Activated CD8-positive, alpha-beta memory T cell treated with anti-CD3 and anti-CD28 coated beads, Interleukin-2, amount 10 ng/mL, durations not matched to agents 7 days and 5 days (primary cell): ENCODE results near the gene TBC1D3B. TPM values are rescaled to one million over a fixed set of nuclear protein-coding genes. Genes with fewer than 3 reads are reported as not detected.
A peak's percentile ranks its signal among the peaks of the same experiment; 100 is the strongest.

Experiments used
- ATAC-seq: fragments of 150-1000 bp; cut with Tn5 transposase; one replicate; pipeline ENCODE4 v1.10.0; 2021; ENCODE audit warnings: moderate library complexity
- CTCF ChIA-PET: fragments of 350-600 bp; sonication (Branson Sonifier 250); formaldehyde crosslinking; loops from one replicate; lab custom pipeline; 2021; ENCODE audit warnings: antibody characterized with exemption; lab: Charles Lee
- DNase-seq: peaks from one replicate; pipeline ENCODE4 v3.0.0-alpha.2; 2020
- H3K27ac Mint-ChIP-seq: one replicate; pipeline ENCODE4 v1.8.0; 2021; ENCODE audit warnings: mild to moderate bottlenecking, mixed read lengths
- H3K27me3 Mint-ChIP-seq: one replicate; pipeline ENCODE4 v1.8.0; 2021; ENCODE audit warnings: mixed read lengths
- H3K36me3 Mint-ChIP-seq: one replicate; pipeline ENCODE4 v1.8.0; 2021; ENCODE audit warnings: mild to moderate bottlenecking, mixed read lengths
- H3K4me1 Mint-ChIP-seq: one replicate; pipeline ENCODE4 v1.8.0; 2021; ENCODE audit warnings: mixed read lengths
- H3K4me3 Mint-ChIP-seq: one replicate; pipeline ENCODE4 v1.8.0; 2021; ENCODE audit warnings: mild to moderate bottlenecking, moderate library complexity, mixed read lengths
- H3K9me3 Mint-ChIP-seq: one replicate; pipeline ENCODE4 v1.8.0; 2022; ENCODE audit warnings: low read depth, mixed read lengths
- total RNA-seq, 2 experiments: library from RNA; stranded (reverse); gene quantifications; one replicate each; pipeline ENCODE4 v1.2.3, GENCODE V29; 2021

The TBC1D3B gene
- total RNA-seq, 2 experiments from 2014 or later, result 5.8 to 9.9 TPM

GRCh38 chr17:36147601-36148000 lies 28.8 kb downstream of the TBC1D3B start:
- H3K4me3 Mint-ChIP-seq, result peak overlapping the region; percentile 52

GRCh38 chr17:36144981-36145729 lies 31.3 kb downstream of the TBC1D3B start:
- DNase-seq (no peak), ATAC-seq (no peak)
- H3K4me3 Mint-ChIP-seq, result no peak overlapping the region
- no peaks in the 10 kb centered on the region for H3K9me3 Mint-ChIP-seq
- no peak overlapping the region for H3K27ac Mint-ChIP-seq
- CTCF ChIA-PET, result interaction anchor here (1.2 to 16.5 kb wide), 5 partner anchors 20 to 297 kb away, joined by 3 to 465 read pairs (median 3); partner anchors contain the start of genes CCL16 and CCL4
- H3K27me3 Mint-ChIP-seq, result peaks cover 2% of the 10 kb centered on the region
- H3K4me1 Mint-ChIP-seq, result peaks cover 47% of the 10 kb centered on the region
- H3K36me3 Mint-ChIP-seq, result peaks cover 3% of the 10 kb centered on the region

More at GRCh38 chr17:36147601-36148000, 28.8 kb downstream of the TBC1D3B start:
- Mint-ChIP-seq H3K9me3 (no peaks in the 10 kb centered on the region), H3K36me3 (peaks cover 2% of the 10 kb centered on the region), H3K4me1 (peaks cover 35% of the 10 kb centered on the region), H3K27ac (no peak overlapping the region), H3K27me3 (peaks cover 11% of the 10 kb centered on the region)
- CTCF ChIA-PET, result interaction anchor here (1.0 to 16.5 kb wide), 9 partner anchors 59 to 200 kb away, joined by 3 to 465 read pairs (median 4); partner anchors contain the start of gene CCL16
- DNase-seq (no peak), ATAC-seq (no peak)

GRCh38 chr17:36144014-36144413 lies 32.4 kb downstream of the TBC1D3B start:
- H3K4me3 Mint-ChIP-seq, result no peak overlapping the region
- CTCF ChIA-PET, result interaction anchor here (16.5 kb wide), 1 partner anchor 169 kb away, joined by 465 read pairs; the partner anchor contains the start of gene CCL16
- DNase-seq, result no peak
- no peaks in the 10 kb centered on the region for H3K9me3 Mint-ChIP-seq
- H3K4me1 Mint-ChIP-seq, result peaks cover 40% of the 10 kb centered on the region
- H3K36me3 Mint-ChIP-seq, result peaks cover 3% of the 10 kb centered on the region
- H3K27ac Mint-ChIP-seq, result no peak overlapping the region
- no peak for ATAC-seq
- H3K27me3 Mint-ChIP-seq, result no peaks in the 10 kb centered on the region

GRCh38 chr17:36142806-36143205 lies 33.6 kb downstream of the TBC1D3B start:
- Mint-ChIP-seq H3K4me1 (peaks cover 34% of the 10 kb centered on the region), H3K27me3 (no peaks in the 10 kb centered on the region), H3K27ac (no peak overlapping the region), H3K4me3 (no peak overlapping the region), H3K9me3 (no peaks in the 10 kb centered on the region), H3K36me3 (peaks cover 8% of the 10 kb centered on the region)
- CTCF ChIA-PET, result interaction anchor here (1.7 to 16.5 kb wide), 2 partner anchors 69 to 168 kb away, joined by 6 to 465 read pairs; partner anchors contain the start of gene CCL16
- DNase-seq, result no peak
- no peak for ATAC-seq

GRCh38 chr17:36142235-36142634 lies 34.2 kb downstream of the TBC1D3B start:
- Mint-ChIP-seq H3K4me1 (peaks cover 28% of the 10 kb centered on the region), H3K4me3 (no peak overlapping the region), H3K9me3 (no peaks in the 10 kb centered on the region), H3K27ac (no peak overlapping the region), H3K36me3 (peaks cover 10% of the 10 kb centered on the region), H3K27me3 (peaks cover 2% of the 10 kb centered on the region)
- CTCF ChIA-PET, result interaction anchor here (0.7 to 16.5 kb wide), 3 partner anchors 69 to 184 kb away, joined by 3 to 465 read pairs (median 6); partner anchors contain the start of gene CCL16
- ATAC-seq, result no peak
- no peak for DNase-seq

- ATAC-seq, result no peak
- peaks cover 3% of the 10 kb centered on the region for H3K27me3 Mint-ChIP-seq
- CTCF ChIA-PET, result interaction anchor here (1.4 kb wide), 1 partner anchor 12 kb away, joined by 3 read pairs; no protein-coding TSS in a partner anchor
- H3K4me3 Mint-ChIP-seq, result no peak overlapping the region
- no peaks in the 10 kb centered on the region for H3K9me3 Mint-ChIP-seq
- DNase-seq, result no peak
- H3K4me1 Mint-ChIP-seq, result peaks cover 7% of the 10 kb centered on the region
- no peak overlapping the region for H3K27ac Mint-ChIP-seq
- peaks cover 20% of the 10 kb centered on the region for H3K36me3 Mint-ChIP-seq
These were observed 40.0 kb downstream of the TBC1D3B start for GRCh38 chr17:36136439-36136838.

- H3K27me3 Mint-ChIP-seq, result peaks cover 3% of the 10 kb centered on the region
- CTCF ChIA-PET, result interaction anchor here (1.4 kb wide), 1 partner anchor 12 kb away, joined by 3 read pairs; no protein-coding TSS in a partner anchor
- no peak for DNase-seq
- no peak overlapping the region for H3K27ac Mint-ChIP-seq
- no peak for ATAC-seq
- no peaks in the 10 kb centered on the region for H3K9me3 Mint-ChIP-seq
- peaks cover 3% of the 10 kb centered on the region for H3K4me1 Mint-ChIP-seq
- H3K4me3 Mint-ChIP-seq, result no peak overlapping the region
- peaks cover 20% of the 10 kb centered on the region for H3K36me3 Mint-ChIP-seq
These were observed 40.4 kb downstream of the TBC1D3B start for GRCh38 chr17:36136036-36136435.

- H3K27me3 Mint-ChIP-seq, result peaks cover 3% of the 10 kb centered on the region
- CTCF ChIA-PET, result no interaction called here
These were observed 41.0 kb downstream of the TBC1D3B start for GRCh38 chr17:36135465-36135864.

GRCh38 chr17:36133602-36134236 lies 42.7 kb downstream of the TBC1D3B start:
- Mint-ChIP-seq H3K36me3 (peaks cover 18% of the 10 kb centered on the region), H3K4me3 (no peak overlapping the region), H3K4me1 (no peaks in the 10 kb centered on the region), H3K27me3 (peaks cover 7% of the 10 kb centered on the region), H3K9me3 (no peaks in the 10 kb centered on the region), H3K27ac (no peak overlapping the region)
- ATAC-seq (no peak), DNase-seq (no peak)
- CTCF ChIA-PET, result interaction anchor here (1.1 to 1.3 kb wide), 4 partner anchors 16 to 349 kb away, joined by 3 to 4 read pairs (median 4); no protein-coding TSS in a partner anchor

More at GRCh38 chr17:36135465-36135864, 41.0 kb downstream of the TBC1D3B start:
- ATAC-seq, result no peak
- no peak for DNase-seq
- Mint-ChIP-seq H3K27ac (no peak overlapping the region), H3K4me3 (no peak overlapping the region), H3K4me1 (no peaks in the 10 kb centered on the region), H3K9me3 (no peaks in the 10 kb centered on the region), H3K36me3 (peaks cover 18% of the 10 kb centered on the region)

GRCh38 chr17:36132421-36132831 lies 44.0 kb downstream of the TBC1D3B start:
- Mint-ChIP-seq H3K4me3 (no peak overlapping the region), H3K4me1 (peaks cover under 1% of the 10 kb centered on the region), H3K9me3 (no peaks in the 10 kb centered on the region), H3K27ac (no peak overlapping the region), H3K36me3 (peaks cover 18% of the 10 kb centered on the region), H3K27me3 (peaks cover 7% of the 10 kb centered on the region)
- DNase-seq, result no peak
- CTCF ChIA-PET, result interaction anchor here (1.3 kb wide), 1 partner anchor 163 kb away, joined by 4 read pairs; no protein-coding TSS in a partner anchor
- ATAC-seq, result no peak

- no peak overlapping the region for H3K4me3 Mint-ChIP-seq
- H3K27ac Mint-ChIP-seq, result no peak overlapping the region
- CTCF ChIA-PET, result no interaction called here
- peaks cover 5% of the 10 kb centered on the region for H3K4me1 Mint-ChIP-seq
- ATAC-seq (no peak), DNase-seq (no peak)
- peaks cover 3% of the 10 kb centered on the region for H3K27me3 Mint-ChIP-seq
- H3K9me3 Mint-ChIP-seq, result peaks cover 3% of the 10 kb centered on the region
- H3K36me3 Mint-ChIP-seq, result peaks cover 18% of the 10 kb centered on the region
These were observed 44.5 kb downstream of the TBC1D3B start for GRCh38 chr17:36131931-36132330.

GRCh38 chr17:36131421-36131820 lies 45.0 kb downstream of the TBC1D3B start:
- peaks cover 3% of the 10 kb centered on the region for H3K27me3 Mint-ChIP-seq
- CTCF ChIA-PET, result no interaction called here
- no peak overlapping the region for H3K27ac Mint-ChIP-seq
- peaks cover 6% of the 10 kb centered on the region for H3K9me3 Mint-ChIP-seq
- DNase-seq, result no peak
- peaks cover 8% of the 10 kb centered on the region for H3K4me1 Mint-ChIP-seq
- no peak for ATAC-seq
- H3K36me3 Mint-ChIP-seq, result peaks cover 21% of the 10 kb centered on the region
- H3K4me3 Mint-ChIP-seq, result no peak overlapping the region

- Mint-ChIP-seq H3K27ac (no peak overlapping the region), H3K4me1 (peaks cover 8% of the 10 kb centered on the region), H3K27me3 (peaks cover 3% of the 10 kb centered on the region), H3K9me3 (peaks cover 10% of the 10 kb centered on the region), H3K4me3 (no peak overlapping the region), H3K36me3 (peaks cover 29% of the 10 kb centered on the region)
- CTCF ChIA-PET, result no interaction called here
- DNase-seq (no peak), ATAC-seq (no peak)
These were observed 46.1 kb downstream of the TBC1D3B start for GRCh38 chr17:36130346-36130745.
